MM.1S (cell line): ENCODE results near the gene PLD1.

Experiments used
- DNase-seq: peaks from one replicate; pipeline ENCODE4 v3.0.0-alpha.2; 2015
- H2AFZ ChIP-seq: fragments of 300-600 bp; sonication (generic); 2 replicates; pipeline ENCODE4 v1.6.0; 2016; ENCODE audit warnings: antibody characterized with exemption, low read length
- H3F3A ChIP-seq: fragments of 300-600 bp; sonication (generic); 2 replicates; pipeline ENCODE4 v1.6.1; 2016; ENCODE audit warnings: mild to moderate bottlenecking, antibody characterized with exemption, low read length, moderate library complexity, mixed read lengths; ENCODE audit not compliant: insufficient read depth
- H3K27ac ChIP-seq: fragments of 300-600 bp; sonication (generic); 2 replicates; pipeline ENCODE4 v1.5.1; 2016; ENCODE audit warnings: mild to moderate bottlenecking, low read length
- H3K27me3 ChIP-seq: fragments of 300-600 bp; sonication (generic); replicated peaks from 2 replicates; pipeline ENCODE4 v1.6.0; 2016; ENCODE audit warnings: low read length; ENCODE audit not compliant: insufficient read depth
- H3K36me3 ChIP-seq: fragments of 300-600 bp; sonication (generic); replicated peaks from 2 replicates; pipeline ENCODE4 v1.6.1; 2016; ENCODE audit warnings: mild to moderate bottlenecking, low read length, mixed read lengths; ENCODE audit not compliant: insufficient read depth
- H3K4me1 ChIP-seq: fragments of 300-600 bp; sonication (generic); 2 replicates; pipeline ENCODE4 v1.6.1; 2016; ENCODE audit warnings: low read length, mixed read lengths
- H3K4me2 ChIP-seq: fragments of 300-600 bp; sonication (generic); 2 replicates; pipeline ENCODE4 v1.6.0; 2016; ENCODE audit warnings: low read depth, low read length
- H3K4me3 ChIP-seq: fragments of 300-600 bp; sonication (generic); 2 replicates; pipeline ENCODE4 v1.5.1; 2016; ENCODE audit warnings: low read length, mixed read lengths
- H3K79me2 ChIP-seq: fragments of 300-600 bp; sonication (generic); 2 replicates; pipeline ENCODE4 v1.6.1; 2016; ENCODE audit warnings: mixed run types, low read length, mixed read lengths
- H3K9ac ChIP-seq: fragments of 300-600 bp; sonication (generic); 2 replicates; pipeline ENCODE4 v1.6.1; 2016; ENCODE audit warnings: low read length, mixed read lengths
- H3K9me2 ChIP-seq: fragments of 300-600 bp; sonication (generic); replicated peaks from 2 replicates; pipeline ENCODE4 v1.6.1; 2016; ENCODE audit warnings: mild to moderate bottlenecking, low read length, mixed read lengths; ENCODE audit not compliant: insufficient read depth
- H3K9me3 ChIP-seq: fragments of 300-600 bp; sonication (generic); replicated peaks from 2 replicates; pipeline ENCODE4 v1.6.1; 2016; ENCODE audit warnings: mild to moderate bottlenecking, low read length, mixed read lengths; ENCODE audit not compliant: insufficient read depth
- H4K20me1 ChIP-seq: fragments of 300-600 bp; sonication (generic); 2 replicates; pipeline ENCODE4 v1.6.1; 2016; ENCODE audit warnings: mild to moderate bottlenecking, low read length, moderate library complexity, mixed read lengths; ENCODE audit not compliant: insufficient read depth
- CTCF ChIP-seq: fragments of 300-600 bp; sonication (generic); IDR thresholded peaks from 2 replicates; pipeline ENCODE4 v1.5.1; 2016; ENCODE audit warnings: antibody characterized with exemption, low read length, mixed read lengths
- EZH2 ChIP-seq: fragments of 300-600 bp; sonication (generic); optimal IDR thresholded peaks from 2 replicates; pipeline ENCODE3; 2017; ENCODE audit warnings: low read depth, mild to moderate bottlenecking, antibody characterized with exemption, low read length, mixed read lengths
- EZH2phosphoT487 ChIP-seq: fragments of 300-600 bp; sonication (generic); IDR thresholded peaks from 2 replicates; pipeline ENCODE4 v1.6.1; 2018; ENCODE audit warnings: antibody characterized with exemption, low read length

PLD1 gene

GRCh38 chr3:171807806-171808205, 2.5 kb downstream of the PLD1 start:
- H3K9ac ChIP-seq = no peak overlapping the region

GRCh38 chr3:171807129-171807675, 3.1 kb downstream of the PLD1 start:
- Histone ChIP-seq H3K9me2 (no peaks in the 10 kb centered on the region), H3K9ac (no peak overlapping the region), H3K79me2 (no peaks in the 10 kb centered on the region), H2AFZ (no peak overlapping the region), H3K27ac (no peak overlapping the region), H3K4me2 (no peak overlapping the region), H4K20me1 (no peaks in the 10 kb centered on the region), H3K27me3 (no peaks in the 10 kb centered on the region), H3K4me3 (no peak overlapping the region), H3K9me3 (no peaks in the 10 kb centered on the region), H3F3A (no peaks in the 10 kb centered on the region), H3K36me3 (no peaks in the 10 kb centered on the region), H3K4me1 (0 out of 2 replicates have a peak, but pooled peaks cover 2% of the 10 kb centered on the region)
- no peak for DNase-seq
- TF ChIP-seq EZH2 (no peak), CTCF (no peak), EZH2phosphoT487 (no peak)

More at GRCh38 chr3:171807806-171808205, 2.5 kb downstream of the PLD1 start:
- H3K9me3 ChIP-seq = no peaks in the 10 kb centered on the region
- H4K20me1 ChIP-seq = no peaks in the 10 kb centered on the region
- no peaks in the 10 kb centered on the region for H3K79me2 ChIP-seq
- no peak for TF ChIP-seq EZH2phosphoT487
- TF ChIP-seq EZH2 = no peak
- no peak for TF ChIP-seq CTCF
- H3K4me3 ChIP-seq = no peak overlapping the region
- H2AFZ ChIP-seq = no peak overlapping the region
- H3K36me3 ChIP-seq = no peaks in the 10 kb centered on the region
- H3K4me1 ChIP-seq = no peaks in the 10 kb centered on the region
- no peaks in the 10 kb centered on the region for H3K27me3 ChIP-seq
- no peak overlapping the region for H3K4me2 ChIP-seq
- no peaks in the 10 kb centered on the region for H3K9me2 ChIP-seq
- H3F3A ChIP-seq = no peaks in the 10 kb centered on the region
- no peak overlapping the region for H3K27ac ChIP-seq
- no peak for DNase-seq

DNA sequence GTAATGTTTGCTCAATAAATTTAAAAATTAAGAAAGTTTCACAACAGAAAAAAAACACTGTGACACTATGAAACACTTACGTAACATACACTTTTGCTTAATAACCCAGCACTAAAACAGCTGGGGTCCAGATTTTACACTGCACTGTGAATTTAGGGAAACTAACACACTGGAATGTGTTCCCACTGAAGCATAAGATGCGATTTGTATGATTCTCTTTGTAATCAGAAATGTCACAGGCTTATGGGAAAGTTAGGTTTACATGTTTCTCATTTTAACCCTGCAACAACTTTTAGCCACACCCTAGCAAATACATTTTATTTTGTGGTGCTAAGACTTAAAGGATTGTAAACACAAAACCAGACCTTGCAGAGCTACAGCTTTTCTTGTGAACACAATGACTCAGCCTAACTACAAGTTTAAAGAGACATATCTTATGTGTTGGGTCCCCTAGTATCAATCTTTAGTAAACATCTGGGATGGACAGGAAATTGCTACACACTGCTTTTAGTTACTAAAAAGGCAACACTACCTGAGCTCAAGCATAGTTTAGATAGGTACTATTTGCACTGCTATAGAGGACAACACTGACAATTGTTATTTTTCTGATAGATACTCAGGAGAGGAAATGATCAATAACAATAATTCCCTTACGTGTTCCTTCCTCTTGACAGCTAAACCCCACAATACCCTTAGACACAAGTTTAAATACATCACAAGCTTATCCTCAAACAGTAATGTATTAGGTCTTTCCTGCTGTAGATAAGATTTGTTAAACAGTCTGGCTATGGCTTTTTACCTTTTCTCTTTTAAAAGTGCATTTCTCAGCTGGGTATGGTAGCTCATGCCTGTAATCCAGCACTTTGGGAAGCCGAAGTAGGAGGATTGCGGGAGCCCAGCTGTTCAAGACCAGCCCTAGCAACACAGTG, 3.8 kb downstream of the PLD1 start:
- Histone ChIP-seq H3K4me1 (0 out of 2 replicates have a peak, but pooled peaks cover 8% of the 10 kb centered on the region), H3K4me3 (no peak overlapping the region), H3F3A (no peaks in the 10 kb centered on the region), H4K20me1 (no peaks in the 10 kb centered on the region), H2AFZ (no peak overlapping the region), H3K27me3 (no peaks in the 10 kb centered on the region), H3K27ac (no peak overlapping the region), H3K9ac (no peak overlapping the region), H3K79me2 (no peaks in the 10 kb centered on the region), H3K4me2 (no peak overlapping the region), H3K9me3 (no peaks in the 10 kb centered on the region), H3K9me2 (no peaks in the 10 kb centered on the region), H3K36me3 (no peaks in the 10 kb centered on the region)
- no peak for TF ChIP-seq EZH2phosphoT487
- TF ChIP-seq CTCF = no peak
- TF ChIP-seq EZH2 = no peak
- no peak for DNase-seq
